Adrenal gland (tissue), 5 donors: ENCODE measurements around the gene RASA3.

ENCODE experiments used
- POLR2A ChIP-seq, 2 donors: fragments of 450-650 bp; IDR thresholded peaks; one replicate each; pipeline ENCODE4 v1.6.1; 2017; ENCODE audit warnings: antibody characterized with exemption in 2 of 2, mild to moderate bottlenecking in 2 of 2, moderate library complexity in 1 of 2
- TF ChIP-seq, protein P1 (sequence below), 6 experiments: fragments of 450-650 bp in 4 of 6; fragments of 200-600 bp in 2 of 6; sonication (generic) in 1 of 6; IDR thresholded peaks; 1 replicate in 5 of 6; 2 replicates in 1 of 6; pipeline versions ENCODE4 v1.5.1 to v1.8.0; 2016 to 2021; ENCODE audit warnings: antibody characterized with exemption in 6 of 6, mild to moderate bottlenecking in 2 of 6, moderate library complexity in 1 of 6
- donor health status: DM: no; HTN: no; CAD: no.

DNA sequence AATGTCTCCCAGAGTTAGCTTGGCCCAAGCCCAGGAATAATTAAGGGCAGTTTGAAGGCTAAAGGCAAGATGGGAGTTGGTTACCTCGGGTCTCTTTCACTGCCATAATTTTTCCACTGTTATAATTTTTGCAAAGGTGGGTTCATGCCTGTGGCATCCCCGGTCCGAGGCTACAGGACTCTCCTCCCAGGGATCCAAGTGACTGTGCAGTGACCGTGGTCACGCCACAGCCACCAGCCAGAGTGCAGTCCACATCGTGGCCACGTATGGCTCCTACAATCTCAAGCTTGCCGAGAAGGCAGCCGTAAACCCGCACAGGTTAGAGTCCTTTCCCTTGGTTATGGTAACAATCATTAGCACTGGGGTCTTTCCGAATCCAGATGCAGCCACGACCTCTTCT is 195.3 kb downstream of the RASA3 start:
- TF ChIP-seq, protein P1, sequence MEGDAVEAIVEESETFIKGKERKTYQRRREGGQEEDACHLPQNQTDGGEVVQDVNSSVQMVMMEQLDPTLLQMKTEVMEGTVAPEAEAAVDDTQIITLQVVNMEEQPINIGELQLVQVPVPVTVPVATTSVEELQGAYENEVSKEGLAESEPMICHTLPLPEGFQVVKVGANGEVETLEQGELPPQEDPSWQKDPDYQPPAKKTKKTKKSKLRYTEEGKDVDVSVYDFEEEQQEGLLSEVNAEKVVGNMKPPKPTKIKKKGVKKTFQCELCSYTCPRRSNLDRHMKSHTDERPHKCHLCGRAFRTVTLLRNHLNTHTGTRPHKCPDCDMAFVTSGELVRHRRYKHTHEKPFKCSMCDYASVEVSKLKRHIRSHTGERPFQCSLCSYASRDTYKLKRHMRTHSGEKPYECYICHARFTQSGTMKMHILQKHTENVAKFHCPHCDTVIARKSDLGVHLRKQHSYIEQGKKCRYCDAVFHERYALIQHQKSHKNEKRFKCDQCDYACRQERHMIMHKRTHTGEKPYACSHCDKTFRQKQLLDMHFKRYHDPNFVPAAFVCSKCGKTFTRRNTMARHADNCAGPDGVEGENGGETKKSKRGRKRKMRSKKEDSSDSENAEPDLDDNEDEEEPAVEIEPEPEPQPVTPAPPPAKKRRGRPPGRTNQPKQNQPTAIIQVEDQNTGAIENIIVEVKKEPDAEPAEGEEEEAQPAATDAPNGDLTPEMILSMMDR (IDR thresholded peaks at IDR 0.05): no peak
- no peak for TF ChIP-seq POLR2A (IDR thresholded peaks at IDR 0.05)
